Ascending aorta (tissue), 2 donors: ENCODE results near the gene YES1. TPM values are rescaled to one million over a fixed set of nuclear protein-coding genes. Genes with fewer than 3 reads are reported as not detected.

ENCODE experiments used
- DNase-seq, 2 donors: peaks; one replicate each; pipeline ENCODE4 v3.0.0-alpha.2; 2019; ENCODE audit warnings: low spot score in 2 of 2
- H3K27ac ChIP-seq, 2 donors: fragments of 200-600 bp; sonication (generic); one replicate each; pipeline ENCODE4 v1.5.1; 2016 to 2017; ENCODE audit warnings: mild to moderate bottlenecking in 1 of 2
- H3K27me3 ChIP-seq: fragments of 200-600 bp; sonication (generic); one replicate; pipeline ENCODE4 v1.5.1; 2017
- H3K36me3 ChIP-seq, 2 donors: fragments of 200-600 bp; sonication (generic); one replicate each; pipeline ENCODE4 v1.5.1; 2016
- H3K4me1 ChIP-seq, 2 donors: fragments of 200-600 bp; sonication (generic); one replicate each; pipeline ENCODE4 v1.5.1; 2016 to 2017; ENCODE audit warnings: mild to moderate bottlenecking in 1 of 2
- H3K4me3 ChIP-seq, 2 donors: fragments of 200-600 bp; sonication (generic); one replicate each; pipeline ENCODE4 v1.5.1; 2016 to 2017; ENCODE audit warnings: mild to moderate bottlenecking in 1 of 2
- H3K9me3 ChIP-seq, 2 donors: fragments of 200-600 bp; sonication (generic); one replicate each; pipeline ENCODE4 v1.5.1; 2016
- CTCF ChIP-seq, 3 experiments: fragments of 200-600 bp in 2 of 3; fragments of 450-650 bp in 1 of 3; sonication (generic) in 2 of 3; IDR thresholded peaks; one replicate each; pipeline ENCODE4 v1.5.1; 2016 to 2019; ENCODE audit warnings: antibody characterized with exemption in 3 of 3, mild to moderate bottlenecking in 1 of 3, moderate library complexity in 1 of 3
- intact Hi-C: fragments of 100-400 bp; cut with DNase I; formaldehyde crosslinking; loops from one replicate; pipeline ENCODE4 v1.15.1; 2023
- total RNA-seq: library from RNA; depleted of rRNA; stranded (reverse); fragments of >200 nt; gene quantifications from one replicate; pipeline ENCODE4 v1.1.0, GENCODE V29; 2016

Gene YES1
- total RNA-seq, 1 donor from 2014 or later, result 30.5 TPM

GRCh38 chr18:774811-775210 is 37.2 kb downstream of the YES1 start:
- no peaks in the 10 kb centered on the region for H3K9me3 ChIP-seq
- no peak overlapping the region for H3K4me3 ChIP-seq
- DNase-seq, result no peak
- TF ChIP-seq CTCF (IDR thresholded peaks at IDR 0.05), result no peak
- H3K27me3 ChIP-seq, result no peaks in the 10 kb centered on the region
- no peaks in the 10 kb centered on the region for H3K4me1 ChIP-seq
- intact Hi-C loops, result no loop called here
- H3K27ac ChIP-seq, result no peak overlapping the region
- H3K36me3 ChIP-seq, result no peaks in the 10 kb centered on the region

- Histone ChIP-seq H3K36me3 (no peaks in the 10 kb centered on the region), H3K27ac (no peak overlapping the region), H3K27me3 (no peaks in the 10 kb centered on the region), H3K9me3 (no peaks in the 10 kb centered on the region), H3K4me3 (no peak overlapping the region), H3K4me1 (no peaks in the 10 kb centered on the region)
- TF ChIP-seq CTCF (IDR thresholded peaks at IDR 0.05), result no peak
- DNase-seq, result no peak
- intact Hi-C loops, result no loop called here
Measured at GRCh38 chr18:773980-774624, 37.9 kb downstream of the YES1 start.

GRCh38 chr18:770583-770961 is 41.5 kb downstream of the YES1 start:
- no peak for DNase-seq
- Histone ChIP-seq H3K36me3 (no peaks in the 10 kb centered on the region), H3K4me1 (no peaks in the 10 kb centered on the region), H3K4me3 (no peak overlapping the region), H3K9me3 (no peaks in the 10 kb centered on the region), H3K27me3 (no peaks in the 10 kb centered on the region), H3K27ac (no peak overlapping the region)
- intact Hi-C loops, result no loop called here
- no peak for TF ChIP-seq CTCF (IDR thresholded peaks at IDR 0.05)

GRCh38 chr18:767961-768360 is 44.1 kb downstream of the YES1 start:
- Histone ChIP-seq H3K36me3 (no peaks in the 10 kb centered on the region), H3K4me3 (no peak overlapping the region), H3K4me1 (no peaks in the 10 kb centered on the region), H3K9me3 (no peaks in the 10 kb centered on the region), H3K27ac (no peak overlapping the region), H3K27me3 (no peaks in the 10 kb centered on the region)
- no peak for DNase-seq
- no peak for TF ChIP-seq CTCF (IDR thresholded peaks at IDR 0.05)
- intact Hi-C loops, result no loop called here

GRCh38 chr18:767084-767882 is 44.8 kb downstream of the YES1 start:
- Histone ChIP-seq H3K9me3 (no peaks in the 10 kb centered on the region), H3K4me3 (no peak overlapping the region), H3K36me3 (no peaks in the 10 kb centered on the region), H3K27ac (no peak overlapping the region), H3K27me3 (no peaks in the 10 kb centered on the region), H3K4me1 (no peaks in the 10 kb centered on the region)
- intact Hi-C loops, result no loop called here
- no peak for TF ChIP-seq CTCF (IDR thresholded peaks at IDR 0.05)
- DNase-seq, result no peak
